WTC11 (cell line): ENCODE data around the gene AFF2.

Experiments used
- CTCF ChIP-seq: fragments of 200-600 bp; IDR thresholded peaks from 2 replicates; pipeline ENCODE4 v1.8.0; 2022; ENCODE audit warnings: antibody characterized with exemption
- FOXJ3 ChIP-seq: sonication (generic); formaldehyde crosslinking; IDR thresholded peaks from 2 replicates; pipeline ENCODE4 v1.9.0; 2021; ENCODE audit warnings: missing genetic modification reagents, mild to moderate bottlenecking, borderline replicate concordance
- GABPB1 ChIP-seq: sonication (generic); formaldehyde crosslinking; IDR thresholded peaks from 2 replicates; pipeline ENCODE4 v1.8.1; 2023; ENCODE audit warnings: mild to moderate bottlenecking, missing genetic modification reagents
- KAT7 ChIP-seq: sonication (generic); formaldehyde crosslinking; IDR thresholded peaks from 2 replicates; pipeline ENCODE4 v1.8.1; 2023; ENCODE audit warnings: missing genetic modification reagents, mild to moderate bottlenecking, borderline replicate concordance
- NR1H2 ChIP-seq: sonication (generic); formaldehyde crosslinking; IDR thresholded peaks from 2 replicates; pipeline ENCODE4 v1.9.0; 2021; ENCODE audit warnings: mild to moderate bottlenecking, moderate library complexity, missing genetic modification reagents
- RORB ChIP-seq: fragments of 250-450 bp; sonication (Bioruptor Pico); IDR thresholded peaks from 2 replicates; pipeline ENCODE4 v1.9.0; 2021; ENCODE audit warnings: mild to moderate bottlenecking
- TCF7 ChIP-seq: sonication (generic); formaldehyde crosslinking; IDR thresholded peaks from 2 replicates; pipeline ENCODE4 v1.8.0; 2022; ENCODE audit warnings: mild to moderate bottlenecking, low read depth, missing genetic modification reagents, moderate library complexity
- TF ChIP-seq, protein P1 (sequence below): sonication (generic); formaldehyde crosslinking; IDR thresholded peaks from 2 replicates; pipeline ENCODE4 v1.8.1; 2023; ENCODE audit warnings: mild to moderate bottlenecking, missing genetic modification reagents

DNA sequence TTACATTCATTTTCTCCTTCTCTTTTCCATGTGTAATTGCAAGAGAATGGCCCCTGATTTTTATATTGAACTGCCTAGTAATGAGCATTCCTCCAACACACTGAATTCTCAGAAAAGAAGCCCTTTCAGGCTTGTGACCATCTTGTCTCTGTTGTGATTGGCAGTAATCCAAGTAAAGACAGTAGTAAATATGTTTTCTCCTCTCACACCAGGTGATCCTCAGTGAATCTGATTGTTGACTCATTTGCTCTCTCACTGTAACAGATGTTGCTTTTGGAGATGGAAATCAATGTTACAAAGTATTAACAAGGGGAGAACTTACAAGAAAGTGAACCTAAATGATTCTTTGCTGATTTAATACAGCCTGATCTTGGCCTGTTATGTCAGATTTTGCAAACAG lies 271.0 kb downstream of the AFF2 start:
- TF ChIP-seq TCF7 (CRISPR knock-in tag) (no peak), KAT7 (CRISPR knock-in tag) (no peak), CTCF (no peak), RORB (no peak), NR1H2 (CRISPR knock-in tag) (no peak), FOXJ3 (CRISPR knock-in tag) (no peak), GABPB1 (CRISPR knock-in tag) (no peak)
- TF ChIP-seq, protein P1, sequence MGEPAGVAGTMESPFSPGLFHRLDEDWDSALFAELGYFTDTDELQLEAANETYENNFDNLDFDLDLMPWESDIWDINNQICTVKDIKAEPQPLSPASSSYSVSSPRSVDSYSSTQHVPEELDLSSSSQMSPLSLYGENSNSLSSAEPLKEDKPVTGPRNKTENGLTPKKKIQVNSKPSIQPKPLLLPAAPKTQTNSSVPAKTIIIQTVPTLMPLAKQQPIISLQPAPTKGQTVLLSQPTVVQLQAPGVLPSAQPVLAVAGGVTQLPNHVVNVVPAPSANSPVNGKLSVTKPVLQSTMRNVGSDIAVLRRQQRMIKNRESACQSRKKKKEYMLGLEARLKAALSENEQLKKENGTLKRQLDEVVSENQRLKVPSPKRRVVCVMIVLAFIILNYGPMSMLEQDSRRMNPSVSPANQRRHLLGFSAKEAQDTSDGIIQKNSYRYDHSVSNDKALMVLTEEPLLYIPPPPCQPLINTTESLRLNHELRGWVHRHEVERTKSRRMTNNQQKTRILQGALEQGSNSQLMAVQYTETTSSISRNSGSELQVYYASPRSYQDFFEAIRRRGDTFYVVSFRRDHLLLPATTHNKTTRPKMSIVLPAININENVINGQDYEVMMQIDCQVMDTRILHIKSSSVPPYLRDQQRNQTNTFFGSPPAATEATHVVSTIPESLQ (CRISPR knock-in tag): no peak
